ENCODE results near the gene RLF.

- TF ChIP-seq POLR2A (IDR thresholded peaks at IDR 0.05; ENCODE audit: low read depth, low read length) (no peak), SPI1 (IDR thresholded peaks at IDR 0.05; ENCODE audit: low read depth, low read length) (no peak), POU2F2 (IDR thresholded peaks at IDR 0.05; ENCODE audit: low read depth, low read length) (no peak), POLR2AphosphoS5 (IDR thresholded peaks at IDR 0.05; ENCODE audit: low read depth, low read length) (no peak), TAF1 (IDR thresholded peaks at IDR 0.05; ENCODE audit: low read depth, low read length) (no peak), PAX5 (IDR thresholded peaks at IDR 0.05; ENCODE audit: insufficient read depth, low read length, severe bottlenecking) (no peak)
These were observed 83.1 kb downstream of the RLF start for GRCh38 chr1:40244138-40244744.
